Neuronal stem cell (in vitro differentiated cells): ENCODE data around the gene DMD.

Experiments used
- DNase-seq: peaks from one replicate; pipeline ENCODE4 v3.0.0-alpha.2; 2013; ENCODE audit warnings: low spot score
- H2AFZ ChIP-seq: one replicate; pipeline ENCODE4 v1.6.1; 2013; ENCODE audit warnings: mild to moderate bottlenecking, low read length, inconsistent platforms
- H2AK5ac ChIP-seq: 2 replicates; pipeline ENCODE4 v1.6.1; 2013; ENCODE audit warnings: low read depth, mild to moderate bottlenecking, inconsistent platforms, low read length, moderate library complexity, mixed read lengths
- H2BK120ac ChIP-seq: 2 replicates; pipeline ENCODE4 v1.6.1; 2013; ENCODE audit warnings: low read depth, mild to moderate bottlenecking, inconsistent platforms, low read length, moderate library complexity, mixed read lengths
- H2BK12ac ChIP-seq: one replicate; pipeline ENCODE4 v1.6.1; 2013; ENCODE audit warnings: low read length, inconsistent platforms
- H2BK15ac ChIP-seq: 2 replicates; pipeline ENCODE4 v1.6.1; 2013; ENCODE audit warnings: mild to moderate bottlenecking, low read length, inconsistent platforms, mixed read lengths
- H2BK5ac ChIP-seq: one replicate; pipeline ENCODE4 v1.6.1; 2013; ENCODE audit warnings: inconsistent platforms, mild to moderate bottlenecking, low read length, moderate library complexity
- H3K14ac ChIP-seq: one replicate; pipeline ENCODE4 v1.6.1; 2013; ENCODE audit warnings: low read length, inconsistent platforms
- H3K18ac ChIP-seq: 2 replicates; pipeline ENCODE4 v1.6.1; 2013; ENCODE audit warnings: low read length, inconsistent platforms
- H3K23ac ChIP-seq: 2 replicates; pipeline ENCODE4 v1.6.1; 2013; ENCODE audit warnings: low read depth, mild to moderate bottlenecking, mixed read lengths, low read length, inconsistent platforms; ENCODE audit not compliant: poor library complexity
- H3K27ac ChIP-seq: replicated peaks from 3 replicates; pipeline ENCODE4 v1.5.1; 2013; ENCODE audit warnings: low read length, inconsistent platforms
- H3K27me3 ChIP-seq, 3 experiments: 2 replicates each; pipeline ENCODE4 v1.6.1; 2013; ENCODE audit warnings: low read length in 3 of 3, mild to moderate bottlenecking in 2 of 3, inconsistent platforms in 1 of 3, low read depth in 1 of 3, mixed read lengths in 1 of 3, moderate library complexity in 1 of 3; ENCODE audit not compliant: control insufficient read depth in 3 of 3, insufficient read depth in 3 of 3
- H3K36me3 ChIP-seq, 2 donors: replicated peaks in 1 of 2; 2 replicates each; pipeline ENCODE4 v1.6.1; 2013; ENCODE audit warnings: low read length in 2 of 2; ENCODE audit not compliant: control insufficient read depth in 2 of 2, insufficient read depth in 2 of 2
- H3K4ac ChIP-seq: 2 replicates; pipeline ENCODE4 v1.6.1; 2013; ENCODE audit warnings: inconsistent platforms, mild to moderate bottlenecking, low read length, moderate library complexity
- H3K4me1 ChIP-seq, 2 donors: 1 replicate in 1 of 2; 2 replicates in 1 of 2; pipeline ENCODE4 v1.6.1; 2013; ENCODE audit warnings: low read length in 2 of 2, low read depth in 1 of 2; ENCODE audit not compliant: control insufficient read depth in 2 of 2, insufficient read depth in 1 of 2
- H3K4me2 ChIP-seq: one replicate; pipeline ENCODE4 v1.6.1; 2013; ENCODE audit warnings: mild to moderate bottlenecking, low read length, inconsistent platforms; ENCODE audit not compliant: insufficient read depth, poor library complexity, severe bottlenecking
- H3K4me3 ChIP-seq, 2 donors: 2 replicates each; pipeline ENCODE4 v1.5.1; 2013; ENCODE audit warnings: low read length in 2 of 2, mild to moderate bottlenecking in 2 of 2, inconsistent platforms in 1 of 2, moderate library complexity in 1 of 2
- H3K79me1 ChIP-seq: one replicate; pipeline ENCODE4 v1.6.1; 2013; ENCODE audit warnings: low read depth, mild to moderate bottlenecking, inconsistent platforms, low read length, moderate library complexity
- H3K9ac ChIP-seq: one replicate; pipeline ENCODE4 v1.6.1; 2013; ENCODE audit warnings: mild to moderate bottlenecking, low read depth, low read length, inconsistent platforms; ENCODE audit not compliant: poor library complexity
- H3K9me3 ChIP-seq, 2 donors: replicated peaks in 1 of 2; 2 replicates each; pipeline versions ENCODE3 to v1.6.1; 2013; ENCODE audit warnings: low read length in 2 of 2, mild to moderate bottlenecking in 2 of 2, inconsistent platforms in 1 of 2, low read depth in 1 of 2, mixed read lengths in 1 of 2, moderate library complexity in 1 of 2; ENCODE audit not compliant: control insufficient read depth in 2 of 2, insufficient read depth in 1 of 2
- H4K8ac ChIP-seq: one replicate; pipeline ENCODE4 v1.6.1; 2013; ENCODE audit warnings: low read depth, mild to moderate bottlenecking, inconsistent platforms, low read length, moderate library complexity
- H4K91ac ChIP-seq: one replicate; pipeline ENCODE4 v1.6.1; 2013; ENCODE audit warnings: low read length, low read depth, mild to moderate bottlenecking, inconsistent platforms; ENCODE audit not compliant: poor library complexity
- WGBS, 2 donors: extraction: QIAGEN DNeasy Blood & Tissue Kit; methylation state at CpG; one replicate each; pipeline ENCODE4 v1.1.7; 2013; ENCODE audit warnings: missing lambda C conversion rate in 2 of 2, mixed read lengths in 1 of 2; ENCODE audit not compliant: insufficient read length in 2 of 2, insufficient replicate concordance in 1 of 2; ENCODE audit errors: extremely low coverage in 2 of 2; 5-methylcytosine and 5-hydroxymethylcytosine counted together

DMD gene

DNA sequence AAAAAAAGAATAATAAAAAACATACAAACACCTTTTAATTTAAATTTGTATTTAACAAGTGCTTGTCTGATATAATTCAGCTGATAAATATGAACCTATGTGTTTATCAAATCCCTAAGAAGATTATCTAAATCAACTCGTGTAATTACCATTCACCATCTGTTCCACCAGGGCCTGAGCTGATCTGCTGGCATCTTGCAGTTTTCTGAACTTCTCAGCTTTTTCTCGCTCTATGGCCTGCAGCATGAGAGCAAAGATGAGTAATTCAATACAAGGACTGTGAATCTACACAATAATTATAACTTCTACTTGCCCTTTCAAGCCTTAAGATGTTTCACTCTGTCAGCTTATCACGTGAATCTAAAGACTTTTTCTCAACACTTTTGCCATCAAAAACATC is 709.7 kb downstream of the DMD start:
- H3K4me1 ChIP-seq, result no peaks in the 10 kb centered on the region
- H3K27me3 ChIP-seq, result no peaks in the 10 kb centered on the region
- no peak overlapping the region for H3K9ac ChIP-seq
- H2AFZ ChIP-seq, result peak overlapping the region; percentile 5
- H2BK12ac ChIP-seq, result no peak overlapping the region
- no peak overlapping the region for H4K8ac ChIP-seq
- no peaks in the 10 kb centered on the region for H3K9me3 ChIP-seq
- no peak overlapping the region for H3K18ac ChIP-seq
- H2AK5ac ChIP-seq, result no peak overlapping the region
- no peak overlapping the region for H3K14ac ChIP-seq
- H2BK15ac ChIP-seq, result no peak overlapping the region
- no peak overlapping the region for H2BK5ac ChIP-seq
- WGBS, 2 donors, result no CpG with 5 or more reads among the region's 3 CpGs
- H3K4me2 ChIP-seq, result no peak overlapping the region
- no peaks in the 10 kb centered on the region for H3K79me1 ChIP-seq
- H4K91ac ChIP-seq, result no peak overlapping the region
- no peak overlapping the region for H3K23ac ChIP-seq
- H3K4ac ChIP-seq, result no peak overlapping the region
- no peak overlapping the region for H3K27ac ChIP-seq
- H2BK120ac ChIP-seq, result no peak overlapping the region
- H3K36me3 ChIP-seq, result no peaks in the 10 kb centered on the region
- no peak for DNase-seq
- H3K4me3 ChIP-seq, result no peak overlapping the region

DNA sequence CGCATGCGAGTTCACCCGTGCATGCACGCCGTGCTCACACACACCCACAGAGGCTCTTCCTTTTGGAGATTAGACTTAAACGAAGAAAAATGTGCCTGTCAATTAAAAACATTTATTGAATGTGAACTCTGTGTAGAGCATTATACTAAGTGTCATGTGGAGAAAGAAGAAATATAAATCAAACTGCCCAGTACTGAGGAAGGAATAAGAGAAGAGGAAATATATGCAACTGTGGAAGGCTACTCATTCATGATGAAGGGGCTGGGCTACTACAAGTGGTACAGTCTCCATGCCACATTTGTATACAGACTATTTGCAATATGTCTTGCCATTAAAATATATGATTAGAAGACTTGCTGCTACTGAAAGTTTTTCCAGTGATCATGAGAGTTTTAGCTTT is 714.7 kb downstream of the DMD start:
- no peak overlapping the region for H3K9ac ChIP-seq
- no peak overlapping the region for H3K27ac ChIP-seq
- H3K9me3 ChIP-seq, result no peaks in the 10 kb centered on the region
- no peak overlapping the region for H2BK15ac ChIP-seq
- H2AFZ ChIP-seq, result no peak overlapping the region
- no peak overlapping the region for H2AK5ac ChIP-seq
- H3K4ac ChIP-seq, result no peak overlapping the region
- no peak overlapping the region for H2BK5ac ChIP-seq
- DNase-seq, result no peak
- H3K27me3 ChIP-seq, result no peaks in the 10 kb centered on the region
- no peak overlapping the region for H3K18ac ChIP-seq
- H2BK12ac ChIP-seq, result no peak overlapping the region
- H3K23ac ChIP-seq, result no peak overlapping the region
- H4K91ac ChIP-seq, result no peak overlapping the region
- no CpG with 5 or more reads among the region's 6 CpGs for WGBS, 2 donors
- no peak overlapping the region for H3K4me3 ChIP-seq
- H4K8ac ChIP-seq, result no peak overlapping the region
- H3K36me3 ChIP-seq, result no peaks in the 10 kb centered on the region
- H3K4me2 ChIP-seq, result no peak overlapping the region
- H3K14ac ChIP-seq, result no peak overlapping the region
- H2BK120ac ChIP-seq, result no peak overlapping the region
- H3K79me1 ChIP-seq, result no peaks in the 10 kb centered on the region
- H3K4me1 ChIP-seq, result no peaks in the 10 kb centered on the region

DNA sequence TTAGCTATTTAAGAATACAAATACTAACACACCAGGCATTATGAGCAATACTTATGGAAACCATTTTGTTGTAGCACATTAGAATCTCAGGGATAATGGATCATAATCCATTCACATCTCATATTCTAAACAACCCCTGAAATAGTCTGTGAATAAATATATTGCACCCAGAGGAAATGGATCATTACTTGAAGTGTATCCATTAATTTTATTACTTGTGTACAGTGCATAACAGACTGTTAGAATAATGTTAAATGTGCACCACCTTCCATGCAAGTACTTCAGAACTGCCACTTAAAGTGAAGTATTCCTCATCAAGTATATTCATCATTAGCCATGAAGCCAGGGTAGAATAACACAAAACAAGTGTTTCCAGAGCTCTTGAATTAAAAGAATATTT is 715.5 kb downstream of the DMD start:
- H3K9me3 ChIP-seq, result no peaks in the 10 kb centered on the region
- no peak overlapping the region for H4K91ac ChIP-seq
- H4K8ac ChIP-seq, result no peak overlapping the region
- no peak overlapping the region for H3K23ac ChIP-seq
- no peak overlapping the region for H3K4me3 ChIP-seq
- H3K27me3 ChIP-seq, result no peaks in the 10 kb centered on the region
- no peaks in the 10 kb centered on the region for H3K79me1 ChIP-seq
- H3K9ac ChIP-seq, result no peak overlapping the region
- no peak for DNase-seq
- no peak overlapping the region for H2BK15ac ChIP-seq
- H3K27ac ChIP-seq, result no peak overlapping the region
- H2AFZ ChIP-seq, result no peak overlapping the region
- no peak overlapping the region for H3K4me2 ChIP-seq
- no peak overlapping the region for H2BK12ac ChIP-seq
- no peak overlapping the region for H2BK5ac ChIP-seq
- H2AK5ac ChIP-seq, result no peak overlapping the region
- H3K4ac ChIP-seq, result no peak overlapping the region
- no peak overlapping the region for H2BK120ac ChIP-seq
- H3K14ac ChIP-seq, result no peak overlapping the region
- H3K4me1 ChIP-seq, result no peaks in the 10 kb centered on the region
- no peak overlapping the region for H3K18ac ChIP-seq
- no peaks in the 10 kb centered on the region for H3K36me3 ChIP-seq

DNA sequence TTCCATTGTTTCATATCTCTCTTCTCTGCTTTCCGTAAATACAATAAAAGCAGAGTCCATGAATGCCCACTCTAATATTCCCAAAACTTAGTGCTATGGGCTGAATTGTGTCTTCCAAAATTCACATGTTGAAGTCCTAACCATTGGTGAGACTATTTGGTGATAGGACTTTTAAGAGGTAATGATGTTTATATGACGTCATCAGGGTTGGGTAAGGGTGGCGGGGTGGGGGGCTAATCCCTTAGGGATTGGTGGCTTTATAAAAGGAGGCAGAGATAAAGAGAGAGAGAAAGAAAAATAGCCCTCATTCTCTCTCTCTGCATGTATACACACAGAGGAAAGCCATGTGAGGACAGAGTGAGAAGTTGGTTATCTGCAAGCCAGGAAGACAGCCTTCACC is 722.2 kb downstream of the DMD start:
- no peak overlapping the region for H4K8ac ChIP-seq
- no peak overlapping the region for H2BK15ac ChIP-seq
- H3K36me3 ChIP-seq, result no peaks in the 10 kb centered on the region
- H3K4me3 ChIP-seq, result no peak overlapping the region
- H3K9ac ChIP-seq, result no peak overlapping the region
- no peak overlapping the region for H3K14ac ChIP-seq
- H3K27me3 ChIP-seq, result no peaks in the 10 kb centered on the region
- no peak overlapping the region for H2AK5ac ChIP-seq
- no peak overlapping the region for H2BK120ac ChIP-seq
- no peaks in the 10 kb centered on the region for H3K9me3 ChIP-seq
- no peak overlapping the region for H2BK5ac ChIP-seq
- H2AFZ ChIP-seq, result no peak overlapping the region
- H3K4me1 ChIP-seq, result no peaks in the 10 kb centered on the region
- no peak overlapping the region for H3K4me2 ChIP-seq
- no CpG with 5 or more reads among the region's 3 CpGs for WGBS, 2 donors
- H3K18ac ChIP-seq, result no peak overlapping the region
- H3K23ac ChIP-seq, result no peak overlapping the region
- no peak overlapping the region for H3K27ac ChIP-seq
- no peak overlapping the region for H2BK12ac ChIP-seq
- no peak overlapping the region for H3K4ac ChIP-seq
- no peaks in the 10 kb centered on the region for H3K79me1 ChIP-seq
- no peak for DNase-seq
- no peak overlapping the region for H4K91ac ChIP-seq
